Measurements from ENCODE around the gene WNT6. TPM values are rescaled to one million over a fixed set of nuclear protein-coding genes. Genes with fewer than 3 reads are reported as not detected.
A peak's percentile ranks its signal among the peaks of the same experiment; 100 is the strongest.

WNT6 gene
- total and polyA plus RNA-seq, 2 of the 8 experiments (the other 6 are each of a cell fraction or from before 2014, with no cell fraction given) = not detected

- Histone ChIP-seq H3K9me3 (ENCODE audit: insufficient read depth in 2 of 2, low read depth in 1 of 2, low read length in 1 of 2) (no peaks in the 10 kb centered on the region), H2BK20ac (ENCODE audit: low read length) (no peak overlapping the region), H2BK120ac (replicated peaks; ENCODE audit: low read depth, low read length) (no peak overlapping the region), H3K27me3 (replicated peaks in 1 of 4; ENCODE audit: control insufficient read depth in 3 of 4, extremely low read depth in 1 of 4, insufficient read depth in 3 of 4, low read length in 3 of 4) (no peaks in the 10 kb centered on the region), H3K4me2 (ENCODE audit: insufficient read depth in 1 of 2, low read depth in 2 of 2, low read length in 2 of 2) (no peak overlapping the region), H3K56ac (replicated peaks; ENCODE audit: insufficient read length, low read depth, low read length) (no peak overlapping the region), H2AFZ (ENCODE audit: low read length) (no peak overlapping the region), H3K4me3 (ENCODE audit: extremely low read depth in 1 of 4, insufficient read depth in 2 of 4, low read depth in 3 of 4, low read length in 4 of 4) (no peak overlapping the region), H4K5ac (ENCODE audit: insufficient read length, low read depth, low read length) (no peak overlapping the region), H3K4me1 (replicated peaks in 1 of 4; ENCODE audit: control insufficient read depth in 3 of 4, insufficient read depth in 4 of 4, low read length in 3 of 4) (no peaks in the 10 kb centered on the region), H4K91ac (replicated peaks; ENCODE audit: insufficient read length, low read length) (no peak overlapping the region), H2BK5ac (ENCODE audit: low read depth, low read length) (no peak overlapping the region), H3K79me2 (ENCODE audit: control insufficient read depth in 1 of 2, insufficient read depth in 2 of 2, low read length in 2 of 2) (no peaks in the 10 kb centered on the region), H3K14ac (ENCODE audit: insufficient read length) (no peak overlapping the region), H3K9ac (replicated peaks in 1 of 4; ENCODE audit: extremely low read depth in 1 of 4, low read depth in 3 of 4, low read length in 3 of 4) (no peak overlapping the region), H3K23ac (ENCODE audit: insufficient read length) (no peak overlapping the region), H2AK5ac (ENCODE audit: low read depth, low read length) (no peak overlapping the region), H3K23me2 (ENCODE audit: low read depth, low read length) (no peaks in the 10 kb centered on the region), H2BK12ac (ENCODE audit: low read depth, low read length) (no peak overlapping the region), H3K4ac (replicated peaks; ENCODE audit: insufficient read length, low read depth, low read length) (no peak overlapping the region), H4K8ac (ENCODE audit: extremely low read depth, insufficient read depth, low read length) (peak overlapping the region; percentile 46; the same call in 1 of the 2 replicates), H3K36me3 (ENCODE audit: control insufficient read depth in 2 of 4, insufficient read depth in 4 of 4, low read length in 3 of 4) (no peaks in the 10 kb centered on the region), H3K18ac (ENCODE audit: extremely low read depth, low read length) (no peak overlapping the region), H3K79me1 (ENCODE audit: low read depth, low read length) (no peaks in the 10 kb centered on the region), H2BK15ac (ENCODE audit: low read length) (no peak overlapping the region), H3K27ac (ENCODE audit: low read depth, low read length) (no peak overlapping the region), H4K20me1 (replicated peaks in 1 of 2; ENCODE audit: control insufficient read depth in 1 of 2, insufficient read depth in 2 of 2, low read length in 2 of 2) (no peaks in the 10 kb centered on the region)
- TF ChIP-seq KDM1A (IDR thresholded peaks at IDR 0.05; ENCODE audit: borderline replicate concordance, low read length) (no peak), RXRA (IDR thresholded peaks at IDR 0.05; ENCODE audit: insufficient read depth, low read depth, low read length) (no peak), CEBPB (IDR thresholded peaks at IDR 0.05; ENCODE audit: low read depth, low read length) (no peak), GTF2F1 (IDR thresholded peaks at IDR 0.05; ENCODE audit: borderline replicate concordance, low read depth, low read length) (no peak), POLR2A (IDR thresholded peaks at IDR 0.05; ENCODE audit: control extremely low read depth in 1 of 2, low read depth in 2 of 2, low read length in 2 of 2) (no peak), YY1 (IDR thresholded peaks at IDR 0.05; ENCODE audit: low read depth, low read length) (no peak), BRCA1 (IDR thresholded peaks at IDR 0.05; ENCODE audit: low read depth, low read length) (no peak), SIX5 (IDR thresholded peaks at IDR 0.05; ENCODE audit: low read depth, low read length) (no peak), RFX5 (IDR thresholded peaks at IDR 0.05; ENCODE audit: borderline replicate concordance, low read depth, low read length) (no peak), ATF3 (IDR thresholded peaks at IDR 0.05; ENCODE audit: insufficient read depth, low read depth, low read length) (no peak), MAX (IDR thresholded peaks at IDR 0.05) (no peak), SRF (IDR thresholded peaks at IDR 0.05; ENCODE audit: low read depth, low read length) (no peak)
- DNase-seq (ENCODE audit: low read depth in 1 of 2, low spot score in 2 of 2) (no peak), FAIRE-seq (no peak)
- POLR2A ChIA-PET (ENCODE audit: partially characterized antibody) = interaction anchor here (1.2 to 1.7 kb wide), 2 partner anchors 9 to 11 kb away, joined by 3 to 5 read pairs; no protein-coding TSS in a partner anchor
- CTCF ChIA-PET (ENCODE audit: partially characterized antibody) = interaction anchor here (0.6 to 2.3 kb wide), 7 partner anchors 10 to 185 kb away, joined by 3 to 7 read pairs (median 4); no protein-coding TSS in a partner anchor
- 97% methylated on average over 2 of the region's 2 CpGs; no CpG with 5 or more reads in 1 of the 2 experiments for WGBS, 2 experiments (ENCODE audit: extremely low coverage in 1 of 2, insufficient coverage in 1 of 2, insufficient read length in 1 of 2, insufficient replicate concordance in 2 of 2, low coverage in 1 of 2, low lambda C conversion rate in 2 of 2, missing lambda C conversion rate in 1 of 2)
These were observed 43.0 kb upstream of the WNT6 start for GRCh38 chr2:218816561-218817011.
